ENCODE measurements around the gene DHRS4L2. TPM values are rescaled to one million over a fixed set of nuclear protein-coding genes. Genes with fewer than 3 reads are reported as not detected.

Gene DHRS4L2
- total RNA-seq, 1 donor from 2014 or later = 17.1 TPM

- no peak within 1 kb of the TSS for H3K27ac Mint-ChIP-seq (ENCODE audit: unreplicated experiment)
- H3K4me1 Mint-ChIP-seq = peaks cover 14% of the 10 kb centered on the region
- H3K9me3 Mint-ChIP-seq = no peaks in the 10 kb centered on the region
These were observed 63.3 kb downstream of the DHRS4L2 start, which contains the start of gene CARMIL3 for GRCh38 chr14:24051789-24052655. Gene CARMIL3 (plus strand): TSS chr14:24052009. CDS start chr14:24052154, 145 bp downstream.

GRCh38 chr14:24052656-24053547, 64.2 kb downstream of the DHRS4L2 start:
- no peak for TF ChIP-seq CTCF (conservative IDR thresholded peaks at IDR 0.05)
- Mint-ChIP-seq H3K4me3 (peak overlapping the region; percentile 85), H3K9me3 (no peaks in the 10 kb centered on the region), H3K27me3 (ENCODE audit: low read depth) (peaks cover 20% of the 10 kb centered on the region), H3K4me1 (peaks cover 14% of the 10 kb centered on the region), H3K27ac (ENCODE audit: unreplicated experiment) (no peak overlapping the region), H3K36me3 (ENCODE audit: low read depth) (no peaks in the 10 kb centered on the region)
- DNase-seq (ENCODE audit: low read depth, low spot score) = no peak

More at GRCh38 chr14:24051789-24052655, 63.3 kb downstream of the DHRS4L2 start, which contains the start of gene CARMIL3:
- Mint-ChIP-seq H3K4me3 (peak within 1 kb of the TSS; percentile 85), H3K36me3 (ENCODE audit: low read depth) (no peaks in the 10 kb centered on the region), H3K27me3 (ENCODE audit: low read depth) (peaks cover 20% of the 10 kb centered on the region)
- TF ChIP-seq CTCF (conservative IDR thresholded peaks at IDR 0.05) = no peak
- peak; percentile 55 for DNase-seq (ENCODE audit: low read depth, low spot score)

DNA sequence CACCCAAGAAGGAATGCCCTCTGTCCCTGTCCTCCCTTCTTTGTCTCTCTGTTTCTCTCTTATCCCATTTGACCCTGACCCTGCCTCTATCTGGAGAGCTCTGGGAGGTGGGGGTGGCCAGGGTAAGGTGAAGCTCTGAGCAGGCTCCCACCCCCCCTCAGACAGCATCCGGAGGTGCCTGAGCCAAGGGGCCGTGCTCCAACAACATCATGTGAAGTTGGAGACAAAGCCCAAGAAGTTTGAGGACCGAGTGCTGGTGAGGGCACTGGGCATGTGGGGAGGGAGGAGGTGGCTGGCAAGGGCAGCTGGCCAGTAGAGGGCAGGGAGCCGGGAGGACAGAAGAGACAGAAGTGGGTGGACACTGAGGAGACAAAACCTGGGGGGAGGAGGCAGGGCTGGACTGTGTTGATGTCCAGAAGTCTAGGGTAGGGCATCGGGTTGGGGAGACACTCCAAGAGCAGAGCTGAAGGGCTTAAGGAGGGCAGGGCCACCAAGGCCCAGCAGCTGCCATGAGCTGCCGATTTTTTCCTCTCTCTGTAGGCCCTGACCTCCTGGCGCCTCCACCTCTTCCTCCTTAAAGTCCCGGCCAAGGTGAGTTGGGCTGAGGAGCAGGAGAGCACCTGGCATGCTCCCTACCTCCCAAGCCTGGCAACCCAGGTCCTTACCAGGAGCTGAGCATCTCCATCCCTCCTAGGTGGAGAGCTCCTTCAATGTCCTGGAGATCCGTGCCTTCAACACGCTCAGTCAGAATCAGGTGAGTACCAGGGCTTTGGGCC, 65.0 kb downstream of the DHRS4L2 start:
- peaks cover 19% of the 10 kb centered on the region for H3K4me1 Mint-ChIP-seq
- peak overlapping the region; percentile 85 for H3K4me3 Mint-ChIP-seq
- peaks cover 14% of the 10 kb centered on the region for H3K27me3 Mint-ChIP-seq (ENCODE audit: low read depth)
- no peaks in the 10 kb centered on the region for H3K36me3 Mint-ChIP-seq (ENCODE audit: low read depth)
- no peak overlapping the region for H3K27ac Mint-ChIP-seq (ENCODE audit: unreplicated experiment)
- no peak for TF ChIP-seq CTCF (conservative IDR thresholded peaks at IDR 0.05)
- DNase-seq (ENCODE audit: low read depth, low spot score) = no peak
- no peaks in the 10 kb centered on the region for H3K9me3 Mint-ChIP-seq

DNA sequence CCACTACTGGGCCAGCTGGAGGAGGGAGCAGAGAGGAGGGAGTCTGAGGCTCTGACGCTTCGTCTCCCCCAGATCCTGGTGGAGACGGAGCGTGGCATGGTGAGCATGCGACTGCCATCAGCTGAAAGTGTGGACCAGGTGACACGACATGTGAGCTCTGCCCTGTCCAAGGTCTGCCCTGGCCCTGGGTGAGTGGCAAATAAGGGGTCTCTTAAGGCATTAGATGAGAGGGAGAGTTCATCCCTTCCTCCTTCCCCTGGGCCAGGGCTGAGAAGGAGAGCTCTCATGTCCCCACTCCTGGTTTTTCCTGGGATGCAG, 65.6 kb downstream of the DHRS4L2 start:
- H3K4me1 Mint-ChIP-seq = peaks cover 19% of the 10 kb centered on the region
- H3K27me3 Mint-ChIP-seq (ENCODE audit: low read depth) = peaks cover 12% of the 10 kb centered on the region
- no peak for TF ChIP-seq CTCF (conservative IDR thresholded peaks at IDR 0.05)
- DNase-seq (ENCODE audit: low read depth, low spot score) = no peak
- H3K4me3 Mint-ChIP-seq = no peak overlapping the region
- no peak overlapping the region for H3K27ac Mint-ChIP-seq (ENCODE audit: unreplicated experiment)
- H3K36me3 Mint-ChIP-seq (ENCODE audit: low read depth) = no peaks in the 10 kb centered on the region
- no peaks in the 10 kb centered on the region for H3K9me3 Mint-ChIP-seq

GRCh38 chr14:24054646-24055045, 65.9 kb downstream of the DHRS4L2 start:
- TF ChIP-seq CTCF (conservative IDR thresholded peaks at IDR 0.05) = no peak
- Mint-ChIP-seq H3K9me3 (no peaks in the 10 kb centered on the region), H3K36me3 (ENCODE audit: low read depth) (no peaks in the 10 kb centered on the region), H3K27me3 (ENCODE audit: low read depth) (peaks cover 12% of the 10 kb centered on the region), H3K4me3 (peak overlapping the region; percentile 61), H3K4me1 (peaks cover 19% of the 10 kb centered on the region), H3K27ac (ENCODE audit: unreplicated experiment) (no peak overlapping the region)
- DNase-seq (ENCODE audit: low read depth, low spot score) = no peak
